GM21528 (cell line): ENCODE data around the gene TUT1.
"Not testable (repeated sequence)": the region's sequence is repeated elsewhere in the genome, so short reads cannot be mapped to it uniquely, and the experiment has no call there.

Experiments used
- ATAC-seq: cut with Tn5 transposase; IDR thresholded peaks from one replicate; pipeline ENCODE4 v1.9.1; 2021; ENCODE audit warnings: mild to moderate bottlenecking, moderate library complexity; ENCODE audit not compliant: unreplicated experiment, low FRiP score

The TUT1 gene, protein sequence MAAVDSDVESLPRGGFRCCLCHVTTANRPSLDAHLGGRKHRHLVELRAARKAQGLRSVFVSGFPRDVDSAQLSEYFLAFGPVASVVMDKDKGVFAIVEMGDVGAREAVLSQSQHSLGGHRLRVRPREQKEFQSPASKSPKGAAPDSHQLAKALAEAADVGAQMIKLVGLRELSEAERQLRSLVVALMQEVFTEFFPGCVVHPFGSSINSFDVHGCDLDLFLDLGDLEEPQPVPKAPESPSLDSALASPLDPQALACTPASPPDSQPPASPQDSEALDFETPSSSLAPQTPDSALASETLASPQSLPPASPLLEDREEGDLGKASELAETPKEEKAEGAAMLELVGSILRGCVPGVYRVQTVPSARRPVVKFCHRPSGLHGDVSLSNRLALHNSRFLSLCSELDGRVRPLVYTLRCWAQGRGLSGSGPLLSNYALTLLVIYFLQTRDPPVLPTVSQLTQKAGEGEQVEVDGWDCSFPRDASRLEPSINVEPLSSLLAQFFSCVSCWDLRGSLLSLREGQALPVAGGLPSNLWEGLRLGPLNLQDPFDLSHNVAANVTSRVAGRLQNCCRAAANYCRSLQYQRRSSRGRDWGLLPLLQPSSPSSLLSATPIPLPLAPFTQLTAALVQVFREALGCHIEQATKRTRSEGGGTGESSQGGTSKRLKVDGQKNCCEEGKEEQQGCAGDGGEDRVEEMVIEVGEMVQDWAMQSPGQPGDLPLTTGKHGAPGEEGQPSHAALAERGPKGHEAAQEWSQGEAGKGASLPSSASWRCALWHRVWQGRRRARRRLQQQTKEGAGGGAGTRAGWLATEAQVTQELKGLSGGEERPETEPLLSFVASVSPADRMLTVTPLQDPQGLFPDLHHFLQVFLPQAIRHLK

DNA sequence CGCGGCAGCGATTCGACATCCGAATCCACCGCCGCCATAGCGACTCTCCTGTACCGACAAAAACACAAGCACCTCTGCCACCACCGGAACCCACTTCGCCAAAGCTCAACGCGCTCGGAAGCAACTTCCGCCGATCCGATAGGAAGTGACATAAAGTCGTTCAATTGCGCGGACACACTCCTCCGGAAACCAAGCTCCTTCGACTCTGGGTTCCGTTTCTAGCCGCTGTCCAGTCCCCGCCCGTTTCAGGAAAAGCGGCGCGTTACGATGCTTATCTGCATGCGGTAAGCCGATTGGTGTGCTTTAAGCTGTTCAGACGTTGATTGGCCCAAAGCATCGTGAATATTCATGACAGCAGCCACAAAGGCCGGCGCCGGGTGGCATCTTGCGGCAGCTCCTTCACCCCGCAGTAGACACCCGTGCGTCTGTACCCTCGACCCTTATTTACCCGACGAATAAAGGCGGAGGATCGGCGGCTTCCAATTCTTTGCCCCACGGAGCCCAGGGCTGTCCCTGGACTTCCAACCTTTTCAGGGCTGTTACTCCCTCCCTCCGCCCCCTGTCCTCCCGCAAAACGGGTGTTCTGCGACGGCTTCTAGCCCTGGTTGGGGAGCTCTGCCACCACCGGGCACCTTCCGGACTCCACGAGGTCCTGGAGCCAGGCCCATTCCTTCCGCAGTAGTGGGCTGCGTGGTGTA lies at the start of gene TUT1:
TSS of gene TUT1 (minus strand) at position 76 of the 698 bp plus-strand sequence. CDS start at position 38, 38 bp downstream.
- ATAC-seq, result peak; percentile 86

DNA sequence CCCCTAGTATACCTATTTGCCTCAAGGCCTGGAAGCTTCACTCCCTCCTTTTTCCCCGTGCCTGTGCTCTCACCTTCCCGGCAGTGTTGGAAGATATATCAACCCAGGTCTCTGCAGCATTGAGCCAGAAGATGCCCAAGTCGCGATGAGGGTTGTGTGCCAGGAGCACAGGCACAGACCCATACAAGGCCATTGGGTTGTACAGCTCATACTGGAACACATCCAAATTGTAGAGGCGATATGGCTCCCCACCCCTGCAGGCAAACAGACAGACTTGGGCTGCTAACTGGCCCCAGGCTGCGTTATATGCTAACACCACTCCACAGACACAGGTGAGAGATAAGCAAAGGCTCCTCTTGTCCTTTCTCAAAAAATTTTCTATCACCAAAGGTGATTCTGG lies 41.2 kb upstream of the TUT1 start:
- no peak for ATAC-seq

DNA sequence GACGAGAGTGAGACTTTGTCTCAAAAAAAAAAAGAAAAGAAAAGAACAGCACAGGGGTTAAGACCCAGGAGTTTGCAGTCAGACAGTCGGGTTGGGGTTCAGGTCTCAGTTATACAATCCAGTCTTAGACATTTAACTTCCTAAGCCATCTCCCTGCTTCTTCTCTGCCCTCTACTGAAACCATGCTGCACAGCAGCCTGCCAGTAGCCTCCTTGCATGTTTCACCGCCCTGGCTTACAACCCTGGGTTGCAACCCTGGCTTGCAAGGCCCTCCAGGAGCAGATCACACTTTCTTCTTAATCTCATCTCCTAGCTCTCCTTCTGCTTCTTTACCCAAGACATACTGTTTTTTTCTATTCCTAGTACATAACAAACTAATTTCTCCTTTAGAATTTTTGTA lies 36.4 kb upstream of the TUT1 start:
- no peak for ATAC-seq

DNA sequence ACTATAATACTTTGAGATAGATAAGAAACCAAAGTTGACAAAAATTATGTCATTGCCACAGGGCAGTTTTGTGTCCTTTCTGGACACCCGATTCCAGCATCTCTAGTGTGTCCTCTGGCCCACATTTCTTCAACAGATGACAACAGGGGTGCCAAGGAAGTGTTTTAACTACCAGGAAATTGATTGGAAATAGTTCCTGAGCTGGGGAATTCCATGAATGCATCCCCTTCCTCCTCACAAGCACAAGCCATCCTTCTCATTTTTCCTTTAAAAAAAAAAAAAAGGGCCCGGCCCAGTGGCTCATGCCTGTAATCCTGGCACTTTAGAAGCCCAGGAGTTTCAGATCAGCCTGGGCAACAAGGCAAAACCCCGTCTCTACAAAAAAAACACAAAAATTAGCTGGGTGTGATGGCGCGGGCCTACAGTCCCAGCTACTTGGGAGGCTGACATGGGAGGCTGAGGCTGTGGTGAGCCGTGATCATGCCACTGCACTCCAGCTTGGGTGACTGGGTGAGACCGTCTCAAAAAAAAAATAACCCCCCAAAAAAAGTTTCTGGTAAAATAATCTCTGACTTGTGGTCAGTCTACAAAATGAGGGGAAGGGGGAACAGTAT lies 31.3 kb upstream of the TUT1 start:
- no peak for ATAC-seq

DNA sequence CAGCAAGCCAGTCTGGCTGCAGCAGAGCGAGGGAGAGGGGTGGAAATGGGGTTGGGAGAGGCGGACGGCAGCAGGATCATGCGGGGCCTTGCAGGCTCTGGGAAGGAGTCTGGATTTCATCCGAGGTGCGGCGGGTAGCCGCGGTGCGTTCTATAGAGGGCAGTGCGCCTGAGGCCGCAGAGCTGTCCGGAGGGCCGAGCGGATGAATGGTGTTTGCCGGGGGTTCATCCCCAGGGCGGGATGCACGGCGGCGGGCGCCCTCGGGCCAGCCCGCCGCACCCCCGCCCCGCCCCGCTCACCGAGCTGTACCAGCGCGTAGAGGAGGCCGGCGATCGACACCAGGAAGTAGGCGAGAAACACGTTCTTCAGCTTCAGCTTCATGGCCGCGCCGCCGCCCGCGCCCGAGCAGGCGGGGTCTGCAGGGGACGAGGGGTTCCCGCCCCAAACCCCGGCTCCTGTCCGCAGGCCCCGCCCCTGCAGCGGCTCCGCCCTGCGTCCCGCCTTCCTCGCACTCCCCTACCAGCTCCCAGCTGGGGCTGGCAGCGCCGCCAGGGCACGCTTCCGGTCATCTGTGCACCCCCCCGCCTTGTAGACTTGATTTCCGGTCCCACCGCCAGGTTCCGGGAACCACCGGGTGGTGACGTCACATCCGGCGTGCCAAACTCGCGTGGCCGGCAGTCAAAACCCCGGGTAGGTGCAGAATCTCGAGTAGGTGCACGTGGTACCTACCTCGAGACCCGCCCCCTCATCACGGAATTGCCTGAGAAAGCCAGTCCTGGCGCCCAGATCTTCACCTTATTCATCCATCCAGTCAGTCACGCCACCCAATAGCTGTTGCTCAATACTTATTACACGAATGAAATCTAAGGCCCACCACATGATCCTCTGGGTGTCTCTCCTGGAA lies 30.5 kb upstream of the TUT1 start, which contains the start of gene B3GAT3:
TSS of gene B3GAT3 (minus strand) at position 420 of the 904 bp plus-strand sequence. CDS start at position 381, 39 bp downstream.
- peak; percentile 85 for ATAC-seq

DNA sequence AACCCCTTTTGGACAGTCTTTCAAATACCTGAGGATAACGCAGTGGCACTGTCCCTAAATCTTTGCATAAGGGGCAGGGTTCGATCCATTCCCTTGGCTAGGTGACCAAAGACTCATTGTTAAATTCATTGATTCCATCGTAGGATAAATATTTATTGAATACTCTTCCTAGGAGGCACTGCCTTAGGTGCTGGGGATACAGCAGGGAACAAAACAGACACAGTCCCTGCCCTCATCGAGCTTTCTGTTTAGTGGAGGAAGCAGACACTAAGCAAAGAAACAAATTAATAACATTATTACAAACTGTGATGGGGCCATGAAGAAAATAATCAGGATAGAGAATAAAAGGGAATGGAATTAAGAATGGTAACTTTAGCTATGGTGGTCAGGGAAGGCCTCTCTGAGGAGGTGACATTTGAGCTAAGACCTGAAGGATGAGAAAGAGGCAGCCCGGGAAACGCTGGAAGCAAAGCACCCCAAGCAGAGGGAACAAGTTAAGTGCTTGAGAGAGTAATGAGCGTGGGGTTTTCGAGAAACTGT lies 29.8 kb upstream of the TUT1 start:
- no peak for ATAC-seq

DNA sequence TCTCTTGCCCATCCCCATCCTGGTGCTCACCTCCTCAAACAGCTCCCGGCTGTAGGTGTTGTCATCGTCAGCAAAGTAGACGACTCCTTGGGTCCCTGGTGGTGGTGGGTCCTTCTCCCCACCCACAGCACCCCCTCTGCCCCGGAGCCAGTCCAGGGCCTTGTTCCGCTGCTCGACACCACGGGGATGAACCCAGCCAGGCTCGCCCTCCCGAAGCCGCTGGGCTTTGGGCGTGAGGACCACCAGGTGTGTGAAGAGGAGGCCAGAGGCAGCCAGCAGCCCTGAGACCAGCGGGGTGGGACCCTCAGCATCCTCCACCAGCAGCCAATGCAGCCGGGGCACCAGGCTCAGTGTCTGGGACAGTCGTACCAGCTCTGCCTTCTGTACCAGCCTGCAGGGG lies 25.6 kb upstream of the TUT1 start:
- not testable (repeated sequence) for ATAC-seq

DNA sequence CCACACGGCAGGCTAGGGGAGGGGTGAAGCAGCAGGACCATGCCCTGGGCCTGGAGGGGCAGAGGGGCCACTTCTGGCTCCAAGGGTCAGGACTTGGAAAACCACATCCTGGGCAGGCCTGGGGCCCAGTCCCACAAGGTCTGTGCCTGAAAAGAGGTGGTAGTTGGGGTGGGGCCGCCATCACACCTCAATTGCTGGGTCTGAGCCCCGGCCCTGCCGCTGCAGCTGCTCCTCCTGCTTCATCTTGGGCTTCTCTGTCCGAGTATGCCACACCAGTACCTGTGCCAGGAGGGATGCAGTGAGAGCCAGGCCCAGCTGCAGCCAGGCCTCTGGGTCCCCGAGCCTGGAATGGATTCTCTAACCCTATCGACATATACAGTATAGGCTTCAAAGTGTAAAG lies 24.2 kb upstream of the TUT1 start:
- no peak for ATAC-seq

DNA sequence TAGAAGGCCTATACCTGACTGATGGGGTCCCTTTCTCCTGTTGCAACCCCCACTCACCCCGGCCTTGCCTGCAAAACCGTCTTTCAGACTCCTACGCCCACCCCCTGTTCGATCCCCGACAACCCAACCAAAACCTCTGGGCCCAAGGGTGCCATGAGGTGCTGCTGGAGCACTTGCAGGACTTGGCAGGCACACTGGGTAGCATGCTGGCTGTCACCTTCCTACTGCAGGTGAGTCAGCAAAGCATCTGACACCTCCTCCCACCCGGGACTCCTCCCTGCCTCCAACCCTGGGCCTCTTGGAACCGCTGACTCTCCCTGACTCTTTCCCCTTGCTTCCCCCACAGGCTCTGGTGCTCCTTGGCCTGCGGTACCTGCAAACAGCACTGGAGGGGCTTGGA lies 23.0 kb upstream of the TUT1 start:
- no peak for ATAC-seq

DNA sequence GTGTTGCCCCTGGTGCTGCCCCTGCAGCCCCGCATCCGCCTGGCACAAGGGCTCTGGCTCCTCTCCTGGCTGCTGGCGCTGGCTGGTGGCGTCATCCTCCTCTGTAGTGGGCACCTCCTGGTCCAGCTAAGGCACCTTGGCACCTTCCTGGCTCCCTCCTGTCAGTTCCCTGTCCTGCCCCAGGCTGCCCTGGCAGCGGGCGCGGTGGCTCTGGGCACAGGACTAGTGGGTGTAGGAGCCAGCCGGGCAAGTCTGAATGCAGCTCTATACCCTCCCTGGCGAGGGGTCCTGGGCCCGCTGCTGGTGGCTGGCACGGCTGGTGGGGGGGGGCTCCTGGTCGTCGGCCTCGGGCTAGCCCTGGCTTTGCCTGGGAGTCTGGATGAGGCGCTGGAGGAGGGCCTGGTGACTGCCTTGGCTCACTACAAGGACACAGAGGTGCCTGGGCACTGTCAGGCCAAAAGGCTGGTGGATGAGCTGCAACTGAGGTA lies 22.0 kb upstream of the TUT1 start:
- ATAC-seq, result no peak

DNA sequence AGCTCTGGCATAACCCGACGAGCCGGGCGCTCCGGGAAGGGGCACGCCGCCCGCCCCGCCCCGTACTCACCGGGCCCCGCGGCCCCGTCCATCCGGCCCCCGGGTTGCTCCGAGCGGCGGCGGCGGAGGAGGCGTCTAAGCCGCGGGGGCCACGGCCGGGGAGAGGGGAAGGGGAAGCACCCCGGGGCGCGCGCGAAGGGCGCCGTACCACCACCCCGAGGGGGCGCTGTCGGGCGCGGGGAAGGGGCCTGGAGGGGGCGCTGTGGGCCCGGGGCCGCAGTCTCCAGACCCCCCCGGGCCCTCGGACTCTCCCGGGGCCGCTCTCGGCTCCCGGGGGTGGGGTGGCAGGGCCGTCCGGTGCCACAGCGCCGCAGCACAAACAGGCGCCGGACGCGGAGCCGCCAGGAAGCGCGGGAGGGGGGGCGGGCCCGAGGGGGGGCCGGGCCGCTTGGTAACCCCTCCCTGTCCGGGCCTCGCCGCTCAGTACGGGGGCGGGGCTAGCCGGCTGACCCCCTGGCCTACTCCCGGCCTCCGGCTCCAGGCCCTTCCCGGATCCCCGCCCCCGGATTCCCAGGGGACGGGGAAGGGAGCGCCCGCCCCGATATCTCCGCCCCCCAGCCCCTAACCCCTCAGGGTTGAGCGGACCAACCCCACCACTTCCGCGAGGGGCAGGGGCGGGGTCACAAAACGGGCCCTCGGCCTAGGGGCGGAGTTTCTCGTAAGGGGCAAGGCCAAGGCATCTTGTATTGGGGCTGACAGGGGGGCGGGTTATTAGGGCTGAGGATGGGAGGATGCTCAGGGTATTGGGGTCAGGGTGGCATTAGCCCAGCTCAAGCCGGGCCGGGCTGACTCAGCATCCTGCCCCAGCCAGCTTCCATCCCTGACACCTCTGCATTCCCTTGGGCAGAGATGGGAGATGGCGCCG lies 21.3 kb upstream of the TUT1 start, which contains the start of the genes EML3 and ROM1:
TSS of gene EML3 (minus strand) at position 410 of the 925 bp plus-strand sequence. CDS start at position 92, 318 bp downstream.
TSS of gene ROM1 (plus strand) at position 892 of the 925 bp plus-strand sequence. CDS start at position 917, 25 bp downstream.
- peak; percentile 59 for ATAC-seq

DNA sequence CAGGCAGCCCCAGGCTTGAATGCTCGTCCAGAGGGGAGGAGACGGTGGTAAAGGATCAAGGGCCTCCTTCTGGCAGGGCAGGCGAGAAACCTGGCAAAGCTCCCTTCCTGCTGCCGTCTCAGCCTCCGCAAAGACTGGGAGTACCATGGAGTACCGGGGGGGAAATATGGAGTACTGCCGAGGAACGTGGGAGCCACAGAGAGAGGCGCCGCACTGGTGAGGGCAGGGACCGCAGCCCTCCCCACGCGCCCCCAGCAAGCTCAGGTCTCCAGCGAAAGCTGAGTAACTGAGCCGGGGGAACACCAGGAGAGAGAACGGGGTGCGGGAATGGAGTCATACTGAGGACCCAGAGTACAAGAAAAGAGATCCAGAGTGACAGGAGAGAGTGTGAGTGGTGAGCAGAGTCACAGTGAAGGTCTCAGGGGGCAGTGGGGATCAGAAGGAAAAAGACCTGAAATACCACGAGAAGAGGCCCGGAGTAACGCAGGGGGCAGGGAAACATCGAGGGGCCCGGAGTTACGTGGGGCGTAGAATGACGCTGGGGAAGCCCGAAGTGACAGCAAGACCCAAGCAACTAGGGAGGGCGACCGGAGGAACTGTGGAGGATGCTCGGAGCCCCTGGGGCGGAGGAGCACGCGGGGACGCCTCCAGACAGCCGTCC lies 20.5 kb upstream of the TUT1 start:
- peak; percentile 21 for ATAC-seq

DNA sequence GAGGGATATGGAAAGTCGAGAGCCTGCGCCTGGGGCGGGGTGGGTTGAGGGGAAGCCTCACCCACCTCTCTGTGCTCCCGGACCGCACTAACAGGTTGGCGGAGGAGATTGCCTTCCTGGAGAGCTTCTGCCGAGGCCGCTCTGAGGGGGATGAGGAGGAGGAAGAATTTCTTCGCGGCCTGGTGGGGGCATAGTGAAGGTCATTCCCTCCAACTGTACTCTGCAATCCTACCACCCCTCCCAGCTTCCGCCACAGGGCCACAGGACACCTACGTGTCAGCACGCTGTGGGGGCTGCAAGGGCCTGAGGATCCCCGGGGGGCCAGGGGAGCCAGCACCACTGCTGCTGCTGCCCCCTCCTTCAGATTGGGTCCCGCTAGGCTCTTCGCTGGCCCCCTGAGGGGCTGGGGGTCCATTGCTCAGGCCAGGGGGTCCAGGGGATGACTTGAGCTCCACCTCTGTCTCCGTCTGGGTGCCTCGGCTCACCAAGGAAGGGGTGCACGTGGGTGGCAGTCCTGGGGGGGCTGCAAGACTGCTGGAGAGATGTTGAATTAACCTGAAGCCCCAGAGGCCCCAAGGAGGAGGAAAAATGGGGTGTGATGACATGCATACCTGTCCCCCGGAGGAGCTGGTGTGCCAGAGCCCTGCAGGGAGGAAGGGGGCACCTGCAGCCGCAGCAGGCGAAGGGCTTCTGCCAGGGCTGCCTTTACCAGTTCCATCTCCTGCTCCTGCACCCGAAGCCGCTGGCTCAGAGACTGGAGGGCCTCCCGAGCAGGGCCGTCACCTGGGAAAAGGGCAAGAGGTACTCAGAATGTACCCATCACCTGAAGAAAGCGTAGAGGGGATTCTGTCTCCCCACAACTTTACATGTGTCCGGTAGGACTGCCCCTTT lies 19.7 kb upstream of the TUT1 start:
- ATAC-seq, result no peak

DNA sequence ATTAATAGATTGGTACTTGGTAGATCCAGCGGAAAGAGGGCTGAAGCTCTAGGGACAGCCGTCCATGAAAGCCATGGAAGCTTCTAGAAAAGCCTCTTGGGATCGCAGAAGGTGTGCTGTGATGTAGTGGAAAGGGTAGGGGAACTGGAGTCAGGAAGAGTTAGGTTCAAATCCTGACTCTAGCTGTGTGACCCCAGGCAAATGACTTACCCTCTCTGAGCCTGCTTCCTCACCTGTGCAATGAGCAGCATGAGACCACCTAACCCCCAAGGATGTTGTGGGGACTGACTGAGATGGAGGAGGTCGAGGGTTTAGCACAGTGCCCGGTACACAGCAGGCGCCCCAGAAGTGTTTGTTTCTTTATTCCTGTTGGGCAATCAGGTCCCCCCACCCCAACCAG lies 19.1 kb upstream of the TUT1 start:
- ATAC-seq, result no peak

DNA sequence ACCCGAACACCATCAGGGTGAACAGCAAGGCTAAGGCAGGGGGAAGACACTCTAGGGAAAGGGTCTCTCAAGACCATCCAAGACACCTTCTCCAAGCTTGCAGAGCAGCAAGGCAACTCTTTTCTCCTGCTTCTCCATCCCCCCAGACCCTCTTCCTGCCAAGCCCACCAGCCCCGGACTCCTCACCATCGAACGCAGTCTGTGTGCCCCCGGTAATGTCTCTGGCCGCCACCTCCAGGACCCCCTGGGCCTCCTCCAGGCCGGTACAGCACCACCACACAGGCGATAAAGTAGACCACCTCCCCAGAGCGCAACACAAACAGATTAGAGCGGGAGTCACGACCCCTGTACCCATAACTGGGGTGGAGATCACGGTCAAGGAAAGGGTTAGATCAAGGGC lies 17.5 kb upstream of the TUT1 start:
- ATAC-seq, result no peak

DNA sequence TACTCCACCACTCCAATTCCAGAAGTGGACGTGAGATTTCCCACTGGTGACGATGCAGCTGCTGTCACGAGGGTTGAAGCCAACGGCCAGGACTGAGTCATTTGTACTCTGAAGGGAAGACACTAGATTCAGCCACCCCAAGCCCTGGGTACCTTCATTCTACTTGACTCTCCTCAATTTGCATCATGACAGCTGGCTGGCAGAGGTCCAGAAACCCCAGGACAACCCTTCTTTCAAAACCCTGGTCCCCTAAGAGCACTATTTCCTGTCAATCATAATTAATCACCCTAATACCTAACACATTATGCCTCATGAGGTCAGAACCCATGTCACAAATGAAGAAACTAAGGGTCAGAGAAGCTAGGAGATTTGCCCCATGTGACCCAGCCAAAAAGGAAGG lies 16.4 kb upstream of the TUT1 start:
- ATAC-seq, result no peak
